H4 (cell line): ENCODE results near the gene DUSP22. TPM values are rescaled to one million over a fixed set of nuclear protein-coding genes. Genes with fewer than 3 reads are reported as not detected.

Experiments
- DNase-seq: peaks from one replicate; pipeline ENCODE4 v3.0.0-alpha.2; 2015; ENCODE audit warnings: low spot score
- total RNA-seq: library from RNA; depleted of rRNA; stranded (reverse); fragments of >200 nt; shearing (Covaris generic); gene quantifications from 2 replicates; pipeline ENCODE4 v1.2.3, GENCODE V29; 2014

The DUSP22 gene
- total RNA-seq, 1 experiment from 2014 or later: 8.9 TPM

DNA sequence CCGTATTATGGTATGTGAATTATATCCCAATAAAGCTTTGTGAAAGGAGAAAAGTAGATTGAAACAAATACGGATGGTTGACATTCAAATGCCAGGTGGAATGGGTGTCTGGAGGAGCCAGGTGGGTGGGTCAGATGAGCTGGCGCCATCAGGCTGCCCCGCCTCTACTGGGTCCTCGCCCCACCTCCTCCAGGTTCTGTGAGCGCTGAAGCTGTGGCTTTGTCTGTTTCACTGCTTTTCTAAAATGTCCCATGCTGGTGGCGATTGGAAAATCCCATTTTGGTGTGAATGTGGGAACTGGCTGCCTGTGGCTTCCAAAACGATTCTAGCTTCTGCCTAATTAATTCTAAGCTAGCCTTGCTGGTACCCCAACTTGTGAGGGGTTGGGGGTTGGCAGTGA, 16.5 kb downstream of the DUSP22 start:
- no peak for DNase-seq

DNA sequence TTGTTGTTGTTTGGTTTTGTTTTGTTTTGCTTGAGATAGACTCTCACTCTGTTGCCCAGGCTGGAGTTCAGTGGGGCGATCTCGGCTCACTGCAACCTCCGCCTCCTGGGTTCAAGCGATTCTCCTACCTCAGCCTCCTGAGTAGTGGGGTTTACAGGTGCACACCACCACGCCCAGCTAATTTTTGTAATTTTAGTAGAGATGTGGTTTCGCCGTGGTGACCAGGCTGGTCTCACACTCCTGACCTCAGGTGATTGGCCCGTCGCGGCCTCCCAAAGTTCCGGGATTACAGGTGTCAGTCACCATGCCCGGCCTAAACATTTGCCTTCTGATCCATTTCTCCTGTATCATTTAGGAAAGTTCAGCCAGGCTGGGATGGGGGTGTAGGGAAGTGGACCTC, 17.7 kb downstream of the DUSP22 start:
- DNase-seq: no peak

DNA sequence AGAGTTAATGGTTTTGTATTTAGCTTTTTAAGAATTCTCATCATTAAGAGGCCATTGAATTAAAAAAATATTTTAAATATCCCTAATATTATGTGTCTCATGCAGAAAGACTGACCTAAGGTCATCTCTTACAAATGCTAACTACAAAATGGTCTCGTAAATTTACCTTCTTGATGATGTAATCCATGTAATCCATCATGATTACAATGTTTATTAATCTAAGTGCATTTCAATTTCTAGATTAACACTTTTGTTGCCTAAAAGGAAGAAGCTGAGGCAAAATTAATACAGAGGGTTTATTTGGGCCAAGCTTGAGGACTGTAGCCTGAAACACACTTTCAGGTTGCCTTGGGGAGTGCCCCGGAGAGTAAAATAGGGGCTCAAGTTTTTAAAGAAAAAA, 18.4 kb downstream of the DUSP22 start:
- DNase-seq: no peak

DNA sequence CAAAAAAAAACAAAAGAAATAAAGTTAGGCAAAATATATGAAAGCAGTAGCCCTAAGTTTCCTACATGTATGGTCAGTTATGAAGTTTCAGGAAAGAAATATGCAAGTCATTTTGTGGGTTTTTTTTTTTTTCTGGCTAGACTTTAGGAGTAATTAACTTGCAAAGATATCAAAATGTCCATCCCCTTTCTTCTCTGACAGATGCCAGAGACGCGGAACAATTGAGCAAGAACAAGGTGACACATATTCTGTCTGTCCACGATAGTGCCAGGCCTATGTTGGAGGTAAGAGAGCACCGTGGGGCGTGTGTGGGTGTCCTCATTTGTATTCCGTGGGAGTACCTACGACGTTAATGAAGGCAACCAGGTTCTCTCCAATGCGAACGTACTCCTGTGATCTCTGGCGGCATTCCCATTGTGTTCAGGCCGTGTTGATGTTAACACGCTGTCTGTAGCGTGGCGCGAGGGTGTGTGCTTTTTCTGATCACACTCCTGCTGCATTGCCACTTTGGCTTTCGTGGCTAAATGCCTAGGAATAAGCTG, 19.5 kb downstream of the DUSP22 start:
- DNase-seq: no peak

DNA sequence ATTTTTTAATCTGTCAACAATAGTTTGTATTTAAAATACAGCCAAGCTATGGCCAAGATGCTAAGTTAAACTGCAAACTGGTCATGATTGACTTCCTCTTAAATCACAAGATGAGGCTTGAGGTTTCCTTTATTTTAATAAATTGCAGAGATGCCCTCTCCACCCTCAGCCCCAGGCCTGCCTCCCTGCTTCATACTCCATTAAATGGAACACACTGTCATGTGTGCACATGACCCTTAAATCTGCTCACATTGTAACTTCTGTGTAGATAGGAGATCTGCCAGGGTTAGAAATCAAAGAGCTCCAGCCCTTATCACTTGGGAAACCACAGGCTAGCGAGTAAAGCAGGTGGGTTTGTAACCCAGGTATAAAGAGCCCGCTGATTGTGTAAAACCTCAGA, 20.8 kb downstream of the DUSP22 start:
- DNase-seq: no peak

DNA sequence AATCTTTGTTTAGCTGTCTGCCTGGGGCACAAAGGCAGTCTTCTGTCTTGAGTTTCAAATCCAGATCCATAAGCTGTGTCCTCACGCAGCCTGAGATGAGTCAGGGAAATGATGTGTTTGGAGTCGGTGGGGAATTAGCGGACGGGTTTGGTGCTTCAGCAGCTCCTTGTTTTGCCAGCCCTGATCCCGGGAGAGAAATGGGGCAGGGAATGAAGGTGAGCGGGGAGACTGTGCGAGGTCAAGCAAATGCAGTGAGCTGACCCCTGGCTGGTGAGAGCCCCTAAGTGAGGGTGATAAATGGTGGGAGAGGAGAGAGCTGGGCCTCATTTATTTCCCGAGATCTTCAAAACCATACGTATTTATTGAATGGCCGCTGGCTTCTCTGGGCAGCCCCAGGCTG, 21.6 kb downstream of the DUSP22 start:
- no peak for DNase-seq

DNA sequence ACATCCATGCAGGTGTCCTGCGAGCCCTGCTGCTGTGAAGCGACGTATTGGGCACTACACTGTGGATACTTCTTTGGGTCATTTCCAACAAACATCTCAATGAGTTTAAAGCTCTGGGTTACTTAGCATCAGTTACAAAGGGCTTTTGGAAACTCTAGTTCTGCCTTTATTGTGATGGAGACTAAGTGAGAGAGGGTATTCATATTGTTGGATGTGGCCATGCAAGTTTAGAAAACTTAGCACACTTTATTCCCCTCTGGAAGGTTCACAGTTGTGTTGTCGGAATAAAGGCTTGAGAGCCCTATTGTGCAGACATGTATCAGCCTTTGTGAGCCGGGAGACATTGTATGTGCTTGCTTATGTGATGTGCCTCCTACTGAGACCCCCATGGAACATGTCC, 22.1 kb downstream of the DUSP22 start:
- no peak for DNase-seq

DNA sequence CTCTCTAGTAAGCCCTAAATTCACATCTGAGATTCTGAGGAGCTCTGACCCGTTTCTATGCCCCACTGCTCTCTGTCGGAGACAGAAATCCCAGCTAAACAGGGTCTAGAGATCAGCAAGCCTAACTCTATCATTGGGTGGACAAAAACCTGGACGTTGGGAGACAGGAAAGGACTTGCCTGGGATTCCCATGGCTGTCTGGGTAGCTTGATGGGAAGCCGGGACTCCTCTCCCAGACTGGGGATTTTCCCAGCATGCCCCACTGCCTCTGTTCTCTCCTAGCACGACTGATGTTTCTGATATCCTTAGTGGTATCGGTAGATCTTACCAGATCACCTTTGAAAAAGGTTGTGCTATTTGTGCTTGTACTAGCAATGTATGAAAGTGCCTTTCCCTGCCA, 22.9 kb downstream of the DUSP22 start:
- no peak for DNase-seq

DNA sequence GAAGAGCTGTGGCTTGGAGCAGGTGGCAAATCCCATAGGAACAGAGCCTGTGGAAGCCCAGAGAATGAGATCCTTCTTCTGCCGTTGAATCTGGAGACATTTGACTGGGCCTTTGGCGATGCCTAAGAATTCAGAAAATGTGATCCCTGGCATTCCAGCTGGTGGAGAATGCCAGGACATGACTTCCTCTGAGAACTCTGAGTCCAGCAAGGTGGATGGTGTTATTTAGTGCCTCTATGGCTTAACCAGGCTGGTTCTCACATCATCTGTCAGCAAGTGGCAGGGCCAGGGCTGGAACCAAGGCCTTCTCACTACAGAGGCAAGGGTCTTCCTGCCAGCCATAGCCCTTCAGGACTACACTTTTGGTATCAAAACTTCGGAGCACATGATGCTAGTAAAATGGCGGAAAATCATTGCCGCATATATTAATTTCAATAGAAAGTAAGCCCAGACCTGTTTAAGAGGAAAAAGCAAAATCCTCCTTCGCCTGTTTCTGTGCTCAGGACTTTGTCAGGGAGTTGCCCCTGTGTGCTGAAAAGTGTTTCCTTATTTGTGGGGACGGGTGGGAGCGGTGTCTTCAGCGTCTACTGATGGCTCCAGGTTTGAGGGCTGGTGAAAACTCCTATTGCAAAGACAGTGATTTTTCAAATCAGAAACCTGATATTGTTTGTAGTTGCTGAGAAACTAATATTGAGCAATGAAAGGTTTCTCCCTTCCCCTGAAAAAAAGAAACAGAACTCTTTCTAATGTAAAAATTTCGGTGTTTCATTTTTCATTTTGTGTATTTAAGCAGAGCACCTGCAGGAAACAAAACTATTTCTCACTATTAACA, 23.9 kb downstream of the DUSP22 start:
- DNase-seq: no peak

DNA sequence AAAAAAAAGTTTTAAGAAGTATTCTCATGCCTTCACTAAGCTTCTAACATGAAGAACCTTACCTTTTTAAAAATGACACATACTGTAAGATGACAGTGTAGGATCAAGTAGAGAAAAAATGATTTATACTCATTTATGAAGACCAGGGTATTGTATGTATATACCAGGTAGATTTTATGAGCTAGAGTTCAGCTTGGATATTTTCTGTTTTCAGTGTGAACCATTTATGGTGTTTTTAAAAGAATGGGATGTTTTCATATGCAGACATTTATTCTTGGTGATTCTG, 24.4 kb downstream of the DUSP22 start:
- no peak for DNase-seq

DNA sequence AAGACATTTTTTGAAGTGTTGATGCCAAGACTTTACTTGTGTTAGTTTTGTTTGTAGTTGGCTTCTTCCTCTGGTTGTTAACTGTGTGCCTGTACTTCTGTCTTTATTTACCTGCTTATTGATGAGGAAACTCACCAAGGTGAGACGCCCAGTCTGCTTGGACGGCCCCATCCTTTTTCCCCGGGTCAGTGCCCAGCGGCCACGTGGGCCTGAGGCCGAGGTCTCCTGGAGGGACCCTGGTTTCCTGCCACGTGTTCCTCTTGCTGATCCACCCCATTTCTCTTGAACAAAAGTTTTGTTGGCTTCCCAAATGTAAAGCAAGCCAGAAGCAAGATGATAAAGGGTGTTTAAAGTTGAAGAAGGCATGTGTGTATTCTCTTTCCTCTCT, 24.8 kb downstream of the DUSP22 start:
- no peak for DNase-seq

DNA sequence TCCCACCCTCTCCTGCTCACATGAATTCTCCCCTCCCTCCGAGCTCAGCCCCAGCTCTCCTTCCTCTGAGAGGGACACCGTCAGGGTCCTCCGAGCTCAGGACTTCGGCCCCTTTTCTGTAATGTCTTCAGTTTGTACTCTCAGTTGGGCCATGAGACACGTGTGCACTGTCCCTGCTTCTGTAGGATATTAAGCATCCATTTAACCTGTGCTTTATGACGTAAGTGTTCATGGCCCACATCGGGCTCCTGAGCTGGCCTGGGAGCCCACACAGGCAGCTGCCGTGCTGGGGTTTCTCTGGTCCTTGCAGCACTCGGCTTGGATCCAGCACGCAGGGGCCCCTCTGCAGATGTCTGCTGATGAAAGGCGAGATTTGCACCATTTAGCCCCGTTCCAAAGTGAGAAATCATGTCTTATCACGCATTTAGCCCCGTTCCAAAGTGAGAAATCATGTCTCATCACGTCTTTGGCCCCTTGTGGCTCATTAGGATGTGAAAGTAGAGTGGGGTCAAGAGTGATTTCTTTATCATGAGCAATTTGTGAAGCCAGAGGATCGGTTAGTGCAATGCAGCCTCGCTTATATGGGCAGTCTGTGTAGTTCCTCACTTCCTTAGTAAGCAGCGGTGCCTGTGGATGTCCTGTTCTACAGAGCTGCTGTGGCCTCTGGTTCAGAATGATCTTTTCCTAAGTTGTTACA, 25.3 kb downstream of the DUSP22 start:
- DNase-seq: no peak

DNA sequence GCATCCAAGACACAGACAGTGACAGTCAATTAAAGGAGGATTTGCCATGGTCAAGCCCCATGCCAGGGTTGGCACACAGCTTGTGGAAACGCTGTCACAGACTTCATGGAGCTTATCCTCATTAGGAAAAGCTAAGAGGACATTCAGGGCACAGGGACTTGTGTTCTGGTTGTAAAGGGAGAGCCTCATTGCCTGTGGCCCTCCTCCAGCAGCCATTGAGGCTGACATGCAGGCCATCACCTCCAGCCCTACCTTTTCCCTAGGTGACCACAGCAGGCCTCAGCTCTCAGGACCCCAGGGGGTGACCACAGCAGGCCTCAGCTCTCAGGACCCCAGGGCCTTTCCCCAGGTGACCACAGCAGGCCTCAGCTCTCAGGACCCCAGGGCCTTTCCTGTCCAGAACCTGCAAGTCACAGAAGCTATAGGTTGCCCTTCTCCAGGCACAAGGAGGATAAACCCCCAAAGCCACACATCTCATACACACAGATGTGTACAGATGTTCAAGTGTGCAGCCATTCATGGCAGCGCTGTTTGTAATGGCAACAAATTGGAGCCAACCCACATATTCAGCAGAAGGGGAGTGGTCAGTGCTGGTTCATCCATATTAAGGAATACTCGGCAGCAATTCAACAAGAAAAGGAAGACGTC, 26.1 kb downstream of the DUSP22 start:
- DNase-seq: no peak

DNA sequence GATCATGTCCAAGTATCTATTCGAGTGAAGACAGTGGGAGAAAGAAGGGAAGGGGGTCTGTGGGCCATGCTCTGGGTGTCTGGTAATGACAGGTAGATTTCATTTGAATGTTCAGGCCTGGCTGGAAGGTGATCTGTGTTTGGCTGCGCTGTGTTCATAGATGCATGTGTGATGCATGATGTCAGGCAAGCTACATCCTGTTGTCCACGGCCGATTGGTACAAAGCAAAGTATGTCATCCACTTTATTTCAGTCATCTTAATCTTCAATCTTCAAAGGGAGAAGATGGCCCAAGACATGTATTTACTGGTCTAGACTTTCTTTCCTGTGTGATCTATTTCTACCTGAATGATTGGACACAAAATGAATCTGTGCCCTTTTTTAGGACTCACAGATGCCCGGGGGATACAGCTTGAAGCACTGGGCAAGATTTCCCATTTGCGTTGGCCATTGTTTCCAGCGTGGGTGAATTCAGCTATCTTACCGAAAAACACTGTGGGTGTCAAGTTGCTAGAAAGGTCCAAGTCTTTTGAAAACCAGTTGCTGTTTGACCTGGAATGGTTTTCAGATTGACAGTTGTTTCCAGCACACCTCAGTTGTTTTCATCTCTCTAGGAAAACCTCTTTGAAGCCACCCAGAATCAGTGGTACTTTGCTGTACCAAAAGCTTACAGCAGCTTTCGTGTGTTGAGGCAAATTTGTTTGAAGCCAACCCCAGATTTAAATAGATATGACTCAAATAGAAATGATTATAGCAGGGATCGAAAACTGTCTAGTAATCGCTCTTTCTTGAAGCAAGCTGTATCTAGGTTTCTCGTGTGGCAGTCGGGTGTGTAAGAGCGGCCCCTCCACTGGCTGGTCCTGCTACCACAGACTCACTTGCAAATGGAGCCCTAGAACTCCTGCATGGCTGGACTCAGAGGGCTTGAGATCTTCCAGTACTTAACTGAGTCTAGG, 27.2 kb downstream of the DUSP22 start:
- no peak for DNase-seq

DNA sequence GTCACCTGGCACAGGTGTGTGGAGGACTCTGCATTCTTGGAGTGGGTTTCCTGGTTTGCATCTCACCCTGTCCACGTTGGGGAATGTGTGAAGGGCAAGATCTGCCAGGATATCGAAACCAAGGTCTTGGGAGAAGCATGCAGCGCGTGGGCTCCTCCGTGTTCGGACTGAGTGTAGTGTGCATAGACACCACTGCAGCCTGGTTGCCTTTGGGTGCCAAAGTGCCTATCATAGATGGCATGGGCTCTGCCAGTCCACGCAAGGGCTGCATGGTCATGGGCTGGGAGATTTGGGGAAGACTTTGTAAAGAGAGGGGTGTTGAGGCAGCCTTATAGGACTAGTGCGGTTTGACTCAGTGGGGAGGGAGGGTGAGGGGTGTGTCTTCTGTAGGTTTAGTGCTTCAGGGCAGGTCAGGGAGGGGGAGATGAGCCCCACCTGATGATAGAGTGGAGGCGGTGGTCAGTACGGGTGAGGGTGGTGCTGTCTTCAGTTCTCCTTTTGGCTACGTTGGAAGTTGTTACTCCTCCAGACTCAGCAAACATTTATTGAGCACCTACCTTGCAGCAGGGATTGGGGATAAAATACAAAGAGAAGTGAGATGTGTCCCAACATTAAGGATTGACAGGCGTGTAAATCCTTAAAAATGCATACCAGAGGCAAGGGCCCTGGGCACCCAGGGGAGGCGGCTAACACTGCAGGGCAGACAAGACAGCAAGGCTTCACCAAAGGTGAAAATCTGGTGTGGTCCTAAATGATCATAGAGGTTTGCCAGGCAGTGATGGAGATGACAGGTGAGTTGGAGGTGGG, 28.3 kb downstream of the DUSP22 start:
- DNase-seq: no peak

DNA sequence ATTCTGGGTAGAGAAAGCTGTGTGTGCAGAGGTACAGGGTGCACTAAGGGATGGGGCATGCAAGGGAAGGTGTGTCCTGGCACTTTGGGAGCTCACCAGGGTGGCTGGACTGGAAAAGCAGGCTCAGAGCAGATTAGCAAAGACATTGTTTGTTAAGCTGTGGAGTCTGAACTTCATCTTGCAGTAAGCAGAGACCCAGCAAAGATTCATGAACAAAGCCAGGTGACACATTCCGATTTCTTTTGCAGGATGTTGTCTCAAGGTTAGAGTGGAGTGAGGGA, 28.8 kb downstream of the DUSP22 start:
- DNase-seq: no peak

DNA sequence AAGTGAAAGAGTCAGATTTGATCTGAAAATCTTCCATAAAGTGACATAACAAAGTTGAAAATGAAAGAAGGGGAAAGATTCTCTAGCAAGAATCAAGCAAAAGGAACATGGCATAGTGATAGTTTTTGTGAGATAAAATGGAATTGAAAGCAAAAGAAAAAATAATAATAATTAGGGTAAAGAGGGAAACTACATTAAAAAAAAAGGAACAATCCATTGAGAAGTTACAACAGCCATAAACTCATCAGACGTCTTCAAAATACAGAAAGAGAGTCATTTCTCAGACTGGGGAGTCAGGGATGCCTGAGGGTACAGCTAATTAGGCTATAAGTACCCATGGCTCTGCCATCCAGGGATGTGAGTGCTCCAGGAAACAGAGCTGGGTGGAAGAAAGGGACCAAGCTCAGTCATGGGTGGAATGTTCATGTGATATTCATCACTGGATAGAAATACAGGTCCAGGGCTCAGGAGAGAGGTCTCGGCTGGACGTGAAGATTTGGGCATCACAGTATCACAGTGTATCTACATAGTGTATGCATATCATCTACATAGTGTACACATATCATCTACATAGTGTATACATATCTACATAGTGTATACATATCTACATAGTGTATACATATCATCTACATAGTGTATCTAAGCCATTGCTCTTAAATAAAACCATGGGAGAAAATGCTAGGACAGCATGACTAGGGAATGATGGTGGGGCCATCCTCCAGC, 29.4 kb downstream of the DUSP22 start:
- DNase-seq: no peak

DNA sequence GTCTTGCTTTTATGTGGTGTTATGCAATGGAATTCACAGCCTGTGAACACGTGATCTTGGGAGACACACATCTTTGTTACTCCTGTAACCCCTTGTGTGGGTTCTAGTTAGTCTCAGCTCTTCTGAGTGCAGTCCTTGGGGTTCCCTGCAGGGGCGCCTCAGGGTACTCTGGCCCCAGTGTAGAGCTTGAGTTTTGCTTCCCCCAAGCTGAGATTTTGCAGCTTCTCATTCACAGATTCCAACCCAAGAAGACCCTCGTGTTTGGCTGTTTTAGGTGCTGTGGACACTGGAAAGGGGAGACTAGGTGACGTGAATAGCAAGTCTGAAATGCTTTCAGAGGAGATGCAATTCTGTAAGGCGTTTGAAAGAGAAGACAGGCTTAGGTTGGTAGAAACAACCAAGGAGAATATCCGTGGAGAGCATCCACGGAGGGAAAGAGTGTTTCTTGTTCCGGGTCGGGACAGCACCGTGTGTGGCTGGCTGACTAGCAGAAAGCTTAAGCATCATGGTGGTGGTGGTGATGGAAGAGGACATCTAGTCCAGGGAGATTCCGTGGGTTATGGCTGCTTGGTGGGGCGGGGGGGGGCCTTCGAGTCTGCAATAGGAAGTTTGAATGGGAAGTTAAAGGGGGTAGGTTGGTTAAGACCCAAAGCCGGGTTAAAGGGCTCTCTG, 30.1 kb downstream of the DUSP22 start:
- DNase-seq: no peak

DNA sequence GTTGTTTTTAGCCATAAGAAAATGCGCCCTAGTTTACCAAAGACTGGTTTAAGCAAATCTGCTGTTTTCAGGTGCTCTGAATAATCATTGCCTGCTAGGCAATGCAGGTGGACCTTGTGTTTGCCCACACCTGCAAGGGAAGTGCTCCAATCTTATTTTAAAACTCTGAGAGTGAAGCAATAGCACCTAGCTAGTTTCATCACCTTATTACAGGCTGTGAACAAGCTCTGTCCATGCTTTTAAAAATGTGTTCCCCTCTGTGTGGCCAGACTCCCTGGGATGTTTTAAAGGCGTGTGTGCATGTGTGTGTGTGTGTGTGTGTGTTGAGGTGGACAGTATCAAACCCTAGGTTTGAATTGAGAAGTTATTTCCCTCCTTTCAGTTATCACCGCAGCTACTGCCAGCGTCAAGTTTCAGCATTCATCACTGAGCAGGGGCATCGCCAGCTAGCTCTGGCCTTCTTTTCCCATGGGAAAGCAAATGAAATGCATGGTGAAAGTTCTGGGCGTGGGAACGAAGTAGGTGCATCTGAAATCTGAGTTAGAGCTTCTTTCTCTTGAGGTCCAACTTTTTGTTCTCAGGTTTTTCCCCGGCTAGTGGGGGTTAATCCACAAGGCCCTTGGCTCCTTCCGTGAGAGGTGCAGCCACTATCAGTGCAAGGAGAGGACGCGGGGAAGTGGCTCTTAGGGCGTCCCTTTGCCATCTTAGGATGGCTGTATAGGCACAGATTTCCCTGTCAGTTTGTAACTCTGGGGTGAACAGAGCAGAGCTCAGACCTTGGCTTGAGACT, 30.8 kb downstream of the DUSP22 start:
- DNase-seq: no peak
